HepG2 (cell line): ENCODE results near the gene ISY1. TPM values are rescaled to one million over a fixed set of nuclear protein-coding genes. Genes with fewer than 3 reads are reported as not detected.

ENCODE experiments used
- ATAC-seq: fragments of 200-7000 bp; cut with Tn5 transposase; 3 replicates; pipeline ENCODE4 v1.9.1; 2020; ENCODE audit warnings: mild to moderate bottlenecking, moderate library complexity
- BruUV-seq: library from RNA; stranded (reverse); fragments of 400-500 nt; replicated peaks from 2 replicates; lab custom pipeline; 2021; lab: Mats Ljungman, UMichigan
- CTCF ChIA-PET: fragments of 300-600 bp; formaldehyde crosslinking; extraction: SDS; loops from one replicate; lab custom pipeline; 2021; ENCODE audit warnings: low total read pairs, inconsistent platforms, low intra/inter-chr PET ratio; lab: Yijun Ruan, JAX
- POLR2A ChIA-PET: fragments of 350-600 bp; sonication (Branson Sonifier 250); formaldehyde crosslinking; loops from one replicate; lab custom pipeline; 2020; ENCODE audit warnings: antibody characterized with exemption, inconsistent platforms; lab: Yijun Ruan, JAX
- DNase-seq: peaks from one replicate; pipeline ENCODE4 v3.0.0-alpha.2; 2015; ENCODE audit warnings: low spot score
- FAIRE-seq: peaks from 3 replicates; lab custom pipeline; 2011; peaks lifted over from hg19 to GRCh38; lab: Jason Lieb, UNC
- H2AFZ ChIP-seq: one replicate; pipeline ENCODE4 v1.6.1; 2011; ENCODE audit warnings: low read length, inconsistent platforms
- H3K27ac ChIP-seq: fragments of 300-600 bp; 3 replicates; pipeline ENCODE4 v1.8.0; 2011; ENCODE audit warnings: mixed run types, mild to moderate bottlenecking, mixed read lengths, low read length, inconsistent platforms; ENCODE audit not compliant: insufficient read depth; ENCODE audit errors: extremely low read length
- H3K27me3 ChIP-seq, 2 experiments: fragments of 200-600 bp in 1 of 2; 2 replicates in 1 of 2; 3 replicates in 1 of 2; pipeline versions ENCODE4 v1.6.0 to v1.8.0; 2011; ENCODE audit warnings: low read length in 2 of 2, mild to moderate bottlenecking in 2 of 2, moderate library complexity in 2 of 2, inconsistent platforms in 1 of 2; ENCODE audit not compliant: insufficient read depth in 2 of 2, control insufficient read depth in 1 of 2
- H3K36me3 ChIP-seq, 2 experiments: fragments of 200-600 bp in 1 of 2; replicated peaks in 1 of 2; 2 replicates in 1 of 2; 3 replicates in 1 of 2; pipeline versions ENCODE4 v1.5.1 to v1.8.0; 2011; ENCODE audit warnings: low read length in 2 of 2, inconsistent platforms in 1 of 2; ENCODE audit not compliant: insufficient read depth in 2 of 2, control insufficient read depth in 1 of 2
- H3K4me1 ChIP-seq: 2 replicates; pipeline ENCODE4 v1.5.1; 2012; ENCODE audit warnings: low read length, inconsistent platforms; ENCODE audit not compliant: insufficient read depth
- H3K4me2 ChIP-seq: 2 replicates; pipeline ENCODE4 v1.6.0; 2011; ENCODE audit warnings: low read depth, low read length, inconsistent platforms
- H3K4me3 ChIP-seq, 3 experiments: fragments of 200-600 bp in 1 of 3; sonication (generic), shearing (Covaris generic) in 1 of 3; replicated peaks in 1 of 3; 2 replicates each; pipeline ENCODE4 v1.5.1; 2011 to 2016; ENCODE audit warnings: low read length in 3 of 3, inconsistent platforms in 2 of 3, low read depth in 2 of 3, mild to moderate bottlenecking in 2 of 3, control low read depth in 1 of 3, mixed read lengths in 1 of 3; ENCODE audit not compliant: insufficient read depth in 1 of 3
- H3K79me2 ChIP-seq: one replicate; pipeline ENCODE4 v1.6.1; 2011; ENCODE audit warnings: low read length, inconsistent platforms; ENCODE audit not compliant: insufficient read depth
- H3K9ac ChIP-seq: 2 replicates; pipeline ENCODE4 v1.6.0; 2011; ENCODE audit warnings: mild to moderate bottlenecking, low read depth, low read length, inconsistent platforms; ENCODE audit not compliant: insufficient read depth
- H3K9me3 ChIP-seq: 2 replicates; pipeline ENCODE4 v1.5.1; 2012; ENCODE audit warnings: mild to moderate bottlenecking, low read length
- H4K20me1 ChIP-seq: 2 replicates; pipeline ENCODE4 v1.6.0; 2011; ENCODE audit warnings: inconsistent platforms, mild to moderate bottlenecking, low read length, moderate library complexity; ENCODE audit not compliant: insufficient read depth
- ATRX ChIP-seq: sonication (generic); formaldehyde crosslinking; IDR thresholded peaks from 2 replicates; pipeline ENCODE4 v1.4.0; 2020; ENCODE audit warnings: missing genetic modification reagents, borderline replicate concordance
- CENPX ChIP-seq: sonication (generic); formaldehyde crosslinking; IDR thresholded peaks from 2 replicates; pipeline ENCODE4 v1.9.0; 2021; ENCODE audit warnings: mild to moderate bottlenecking, missing genetic modification reagents, moderate library complexity
- CHCHD3 ChIP-seq: sonication (generic); formaldehyde crosslinking; IDR thresholded peaks from 2 replicates; pipeline ENCODE4 v1.8.0; 2022; ENCODE audit warnings: mild to moderate bottlenecking, missing genetic modification reagents, moderate library complexity
- DMTF1 ChIP-seq: sonication (generic); formaldehyde crosslinking; IDR thresholded peaks from 2 replicates; pipeline ENCODE4 v1.4.0; 2020; ENCODE audit warnings: mild to moderate bottlenecking, missing genetic modification reagents
- HOXA3 ChIP-seq: sonication (generic); formaldehyde crosslinking; IDR thresholded peaks from 2 replicates; pipeline ENCODE4 v1.5.0; 2020; ENCODE audit warnings: missing genetic modification reagents
- MAFF ChIP-seq: IDR thresholded peaks from 2 replicates; pipeline ENCODE4 v1.6.1; 2011; ENCODE audit warnings: low read depth, low read length, improper control_type of control experiment
- MEF2D ChIP-seq: sonication (generic); formaldehyde crosslinking; IDR thresholded peaks from 2 replicates; pipeline ENCODE4 v1.5.1; 2020; ENCODE audit warnings: mild to moderate bottlenecking, missing genetic modification reagents
- NCOA2 ChIP-seq: sonication (generic); formaldehyde crosslinking; IDR thresholded peaks from 2 replicates; pipeline ENCODE4 v1.8.0; 2022; ENCODE audit warnings: inconsistent platforms
- NFKBIZ ChIP-seq: IDR thresholded peaks from 2 replicates; pipeline ENCODE4 v1.6.1; 2018; ENCODE audit warnings: missing genetic modification reagents, missing compliant biosample characterization
- PAXIP1 ChIP-seq: sonication (generic); formaldehyde crosslinking; conservative IDR thresholded peaks from 2 replicates; pipeline ENCODE4 v1.4.0; 2020; ENCODE audit warnings: mild to moderate bottlenecking, missing genetic modification reagents, moderate library complexity
- PBX3 ChIP-seq: sonication (generic); formaldehyde crosslinking; IDR thresholded peaks from 2 replicates; pipeline ENCODE4 v1.8.1; 2023; ENCODE audit warnings: missing genetic modification reagents, inconsistent platforms, borderline replicate concordance
- PRDM15 ChIP-seq: sonication (generic); formaldehyde crosslinking; IDR thresholded peaks from 2 replicates; pipeline ENCODE4 v1.4.0; 2020; ENCODE audit warnings: missing genetic modification reagents
- ZNF703 ChIP-seq: sonication (generic); formaldehyde crosslinking; IDR thresholded peaks from 2 replicates; pipeline ENCODE4 v1.5.1; 2020; ENCODE audit warnings: missing genetic modification reagents, mild to moderate bottlenecking, moderate library complexity, borderline replicate concordance
- WGBS: methylation state at CpG from one replicate; pipeline ENCODE4 v1.1.6; 2017; ENCODE audit warnings: low lambda C conversion rate; 5-methylcytosine and 5-hydroxymethylcytosine counted together
- in situ Hi-C: cut with HindIII; loops from 2 replicates; pipeline ENCODE4 v1.10.0; 2017; ENCODE audit warnings: low pct_unique_long_range_greater_than_20kb; ENCODE audit not compliant: extremely low pct_ligation_motif_present
- intact Hi-C: fragments of 100-400 bp; cut with micrococcal nuclease; formaldehyde crosslinking; loops from one replicate; pipeline ENCODE4 v1.10.0; 2022; ENCODE audit not compliant: unreplicated experiment
- polyA plus RNA-seq, 8 experiments: library from polyadenylated mRNA; depleted of rRNA in 3 of 8; stranded (reverse) in 7 of 8; unstranded in 1 of 8; fragments of >200 nt; fragmentation: Illumina TruSeq in 4 of 8; extraction: Trizol in 4 of 8; gene quantifications; 2 replicates each; pipeline versions ENCODE4 v1.2.1 to v1.2.3, GENCODE V29; 2011 to 2016; ENCODE audit warnings: low read depth in 4 of 8, missing spikeins in 1 of 8, mixed read lengths in 1 of 8; ENCODE audit not compliant: insufficient read depth in 1 of 8
- total RNA-seq, 5 experiments: library from RNA; depleted of rRNA; stranded (reverse); fragments of >200 nt; fragmentation: Illumina TruSeq; extraction: Trizol; gene quantifications; 2 replicates each; pipeline ENCODE4 v1.2.3, GENCODE V29; 2016; ENCODE audit warnings: low read depth in 1 of 5

ISY1 gene
- total and polyA plus RNA-seq, 2 of the 13 experiments (the other 11 are each of a cell fraction or from before 2014, with no cell fraction given) = 21.0 to 39.1 TPM

- no TSS peak for BruUV-seq
- Histone ChIP-seq H3K9ac (no peak overlapping the region), H2AFZ (no peak overlapping the region), H3K4me3 (0 out of 6 replicates have a peak overlapping the region, but pooled peaks of 1 of the 3 experiments have one; percentile 1), H3K27ac (peak overlapping the region; percentile 57), H4K20me1 (peaks cover 25% of the 10 kb centered on the region), H3K79me2 (peaks cover 68% of the 10 kb centered on the region), H3K4me2 (peak overlapping the region; percentile 60), H3K4me1 (peaks cover 61% of the 10 kb centered on the region), H3K9me3 (no peaks in the 10 kb centered on the region), H3K27me3 (no peaks in the 10 kb centered on the region; a peak in 1 of 5 replicates), H3K36me3 (peaks cover 5 to 19% of the 10 kb centered on the region in 2 experiments; a peak in 4 of 5 replicates)
- intact Hi-C loops (loop anchor here (5.0 kb wide), 2 partner anchors 64 to 66 kb away; partner anchors contain the start of gene CNBP), in situ Hi-C loops (no loop called here)
- ChIA-PET POLR2A (interaction anchor here (0.9 to 1.1 kb wide), 2 partner anchors 8 to 21 kb away, joined by 3 read pairs; no protein-coding TSS in a partner anchor), CTCF (no interaction called here)
- DNase-seq = peak; percentile 76
- ATAC-seq = peak; percentile 33
- 4% methylated on average over 5 of the region's 5 CpGs for WGBS
- peak; percentile 83 for FAIRE-seq
- no peak for TF ChIP-seq CENPX (CRISPR knock-in tag)
- TF ChIP-seq CHCHD3 = no peak
- TF ChIP-seq ZNF703 (CRISPR knock-in tag) = no peak
- TF ChIP-seq PRDM15 (CRISPR knock-in tag) = no peak
- TF ChIP-seq NFKBIZ (CRISPR knock-in tag) = no peak
- TF ChIP-seq DMTF1 (CRISPR knock-in tag) = no peak
- TF ChIP-seq MAFF = no peak
- TF ChIP-seq PAXIP1 (CRISPR knock-in tag) = peak; percentile 84
- TF ChIP-seq MEF2D (CRISPR knock-in tag) = 0 out of 2 replicates have a peak, but pooled peaks have one; percentile 36
- no peak for TF ChIP-seq NCOA2 (CRISPR knock-in tag)
- TF ChIP-seq ATRX (CRISPR knock-in tag) = no peak
- TF ChIP-seq PBX3 (CRISPR knock-in tag) = no peak
- peak; percentile 18; the same call in 1 of the 2 replicates for TF ChIP-seq HOXA3
Observed at GRCh38 chr3:129116482-129116946, 44.3 kb downstream of the ISY1 start.
